VCaP (cell line): ENCODE results near the gene VWA8.

Experiments
- H3K27ac ChIP-seq: fragments of 450-650 bp; 2 replicates; pipeline ENCODE4 v1.5.1; 2017
- CTCF ChIP-seq: fragments of 450-650 bp; conservative IDR thresholded peaks from 2 replicates; pipeline ENCODE4 v1.5.1; 2017; ENCODE audit warnings: mild to moderate bottlenecking, moderate library complexity

VWA8 gene

GRCh38 chr13:41722684-41723535 is 238.0 kb downstream of the VWA8 start:
- peak overlapping the region; percentile 84; the same call in 1 of the 2 replicates for H3K27ac ChIP-seq
- no peak for TF ChIP-seq CTCF

DNA sequence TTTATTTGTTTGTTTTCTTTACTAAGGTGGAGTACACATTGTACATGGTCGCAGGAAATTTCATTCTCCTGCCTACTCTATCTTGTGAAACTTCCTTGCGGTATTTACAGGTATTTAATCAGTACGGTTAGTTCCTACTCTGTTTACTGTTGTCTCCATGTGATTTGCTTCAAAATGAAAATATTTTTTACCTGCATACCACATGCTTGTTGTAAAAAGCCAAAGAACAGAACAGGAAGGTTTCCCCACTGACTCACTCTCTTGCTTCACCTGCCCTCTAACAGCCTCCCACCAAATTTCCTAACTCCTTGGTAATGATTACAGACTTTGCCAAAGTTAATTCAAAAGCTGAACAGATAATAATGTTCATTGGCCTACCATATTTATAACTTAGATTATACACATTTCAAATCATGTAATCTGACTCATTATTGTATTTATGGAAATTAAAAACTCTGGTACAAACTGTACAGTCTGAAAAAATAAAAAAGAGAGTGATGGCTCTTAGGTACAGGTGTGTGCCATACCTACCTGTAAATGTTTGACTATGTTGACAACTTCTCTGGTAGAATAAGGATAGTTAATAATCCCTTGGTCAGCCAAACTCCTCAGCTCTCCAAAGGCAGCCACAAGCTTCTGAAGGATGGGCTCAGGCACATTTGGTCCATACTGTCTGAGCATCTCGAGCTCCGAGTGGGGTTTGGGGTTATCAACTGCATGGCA is 239.9 kb downstream of the VWA8 start:
- TF ChIP-seq CTCF = no peak
- peak overlapping the region; percentile 84 for H3K27ac ChIP-seq

GRCh38 chr13:41716236-41716635 is 244.7 kb downstream of the VWA8 start:
- TF ChIP-seq CTCF = no peak

DNA sequence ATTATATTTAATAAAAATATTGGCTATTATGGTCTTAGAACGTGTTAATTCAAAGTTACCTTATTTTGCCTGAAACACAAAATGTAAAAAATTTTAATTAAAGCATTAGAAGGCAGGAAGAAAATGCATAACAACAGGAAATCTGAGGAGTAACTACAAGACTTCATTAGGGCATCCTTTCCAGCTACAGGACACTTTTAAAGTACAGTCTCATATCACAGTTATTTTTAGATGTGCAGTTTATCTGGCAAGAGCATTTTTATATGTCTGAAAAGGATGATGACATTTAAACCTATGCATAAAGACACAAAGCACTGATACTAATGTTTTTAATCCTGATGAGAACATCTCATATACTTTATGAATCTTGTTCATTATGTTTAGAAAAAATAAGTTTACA is 247.5 kb downstream of the VWA8 start:
- no peak overlapping the region for H3K27ac ChIP-seq
- no peak for TF ChIP-seq CTCF

More at GRCh38 chr13:41716236-41716635, 244.7 kb downstream of the VWA8 start:
- no peak overlapping the region for H3K27ac ChIP-seq

DNA sequence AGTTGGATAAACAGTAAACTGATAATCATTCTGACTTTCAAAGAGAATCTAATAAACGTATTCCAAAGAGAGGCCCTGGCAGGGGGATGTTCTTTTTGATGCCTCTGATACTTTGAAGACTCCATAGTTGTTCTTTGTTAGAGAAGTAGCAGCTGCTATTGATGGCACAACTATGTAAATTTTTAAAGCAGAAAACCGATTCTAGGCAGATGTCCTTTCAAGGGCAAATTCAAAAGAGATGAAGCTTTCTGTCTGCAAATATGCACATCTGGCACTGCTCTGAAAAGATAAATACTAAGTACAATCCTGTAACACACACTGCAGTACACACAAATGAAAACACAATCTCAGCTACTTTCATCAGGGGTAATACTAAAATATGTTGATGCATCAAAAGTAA is 250.1 kb downstream of the VWA8 start:
- H3K27ac ChIP-seq = no peak overlapping the region

DNA sequence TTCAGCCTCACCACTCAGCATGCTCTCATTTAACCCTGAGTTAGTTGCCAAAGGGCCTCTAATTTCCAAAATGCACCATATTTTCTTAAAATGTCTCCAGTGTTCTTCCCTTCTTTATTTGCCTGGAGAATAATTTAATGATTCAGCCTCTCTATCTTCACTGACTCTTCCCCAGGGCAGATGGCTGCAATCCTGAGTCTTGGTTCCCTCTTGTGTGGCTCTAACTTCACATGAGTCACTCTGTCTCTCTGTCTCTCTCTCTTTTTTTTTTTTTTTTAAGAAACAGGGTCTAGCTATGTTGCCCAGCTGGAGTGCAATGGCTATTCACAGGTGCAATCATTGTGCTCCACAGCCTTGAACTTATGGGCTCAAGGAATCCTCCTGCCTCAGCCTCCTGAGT is 251.4 kb downstream of the VWA8 start:
- H3K27ac ChIP-seq = peak overlapping the region; percentile 43; the same call in 1 of the 2 replicates
- TF ChIP-seq CTCF = no peak

More for the DNA sequence above, 250.1 kb downstream of the VWA8 start:
- no peak for TF ChIP-seq CTCF

GRCh38 chr13:41708713-41709112 is 252.2 kb downstream of the VWA8 start:
- H3K27ac ChIP-seq = peak overlapping the region; percentile 43
- no peak for TF ChIP-seq CTCF
